ENCODE results near the gene HM13. TPM values are rescaled to one million over a fixed set of nuclear protein-coding genes. Genes with fewer than 3 reads are reported as not detected.
A peak's percentile ranks its signal among the peaks of the same experiment; 100 is the strongest.

Gene HM13
- total and polyA plus RNA-seq, 8 donors = 98.9 to 282 (median 114) TPM

DNA sequence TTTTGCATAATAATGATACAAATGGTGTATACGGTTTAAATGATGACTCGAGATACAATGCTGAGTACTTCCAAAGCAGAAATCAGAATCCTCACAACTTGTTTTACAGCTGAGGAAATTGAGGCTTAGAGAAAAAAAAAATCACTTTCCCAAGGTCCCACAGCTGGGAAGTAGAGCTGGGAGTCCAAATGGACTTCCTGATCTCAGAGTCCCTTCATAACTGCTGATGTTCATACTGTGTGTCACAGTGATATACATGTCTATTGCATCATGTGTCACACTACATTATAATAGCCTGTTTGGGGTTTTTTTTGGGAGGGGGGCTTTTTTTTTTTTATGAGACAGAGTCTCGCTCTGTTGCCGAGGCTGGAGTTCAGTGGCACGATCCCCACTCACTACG lies 8.5 kb downstream of the HM13 start:
- Histone ChIP-seq H3K4me1 (peaks cover 8 to 77% of the 10 kb centered on the region in 2 donors), H3K27me3 (no peaks in the 10 kb centered on the region), H3K9me3 (no peaks in the 10 kb centered on the region), H3K36me3 (peaks cover 0 to 61% of the 10 kb centered on the region in 2 donors), H3K4me3 (no peak overlapping the region), H3K27ac (peak overlapping the region in 1 of 2 donors; percentile 88)
- intact Hi-C loops (cut with DNase I) = no loop called here
- DNase-seq (no peak), ATAC-seq (peak; percentile 47)
- TF ChIP-seq, protein P1, sequence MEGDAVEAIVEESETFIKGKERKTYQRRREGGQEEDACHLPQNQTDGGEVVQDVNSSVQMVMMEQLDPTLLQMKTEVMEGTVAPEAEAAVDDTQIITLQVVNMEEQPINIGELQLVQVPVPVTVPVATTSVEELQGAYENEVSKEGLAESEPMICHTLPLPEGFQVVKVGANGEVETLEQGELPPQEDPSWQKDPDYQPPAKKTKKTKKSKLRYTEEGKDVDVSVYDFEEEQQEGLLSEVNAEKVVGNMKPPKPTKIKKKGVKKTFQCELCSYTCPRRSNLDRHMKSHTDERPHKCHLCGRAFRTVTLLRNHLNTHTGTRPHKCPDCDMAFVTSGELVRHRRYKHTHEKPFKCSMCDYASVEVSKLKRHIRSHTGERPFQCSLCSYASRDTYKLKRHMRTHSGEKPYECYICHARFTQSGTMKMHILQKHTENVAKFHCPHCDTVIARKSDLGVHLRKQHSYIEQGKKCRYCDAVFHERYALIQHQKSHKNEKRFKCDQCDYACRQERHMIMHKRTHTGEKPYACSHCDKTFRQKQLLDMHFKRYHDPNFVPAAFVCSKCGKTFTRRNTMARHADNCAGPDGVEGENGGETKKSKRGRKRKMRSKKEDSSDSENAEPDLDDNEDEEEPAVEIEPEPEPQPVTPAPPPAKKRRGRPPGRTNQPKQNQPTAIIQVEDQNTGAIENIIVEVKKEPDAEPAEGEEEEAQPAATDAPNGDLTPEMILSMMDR (IDR thresholded peaks at IDR 0.05) = no peak

DNA sequence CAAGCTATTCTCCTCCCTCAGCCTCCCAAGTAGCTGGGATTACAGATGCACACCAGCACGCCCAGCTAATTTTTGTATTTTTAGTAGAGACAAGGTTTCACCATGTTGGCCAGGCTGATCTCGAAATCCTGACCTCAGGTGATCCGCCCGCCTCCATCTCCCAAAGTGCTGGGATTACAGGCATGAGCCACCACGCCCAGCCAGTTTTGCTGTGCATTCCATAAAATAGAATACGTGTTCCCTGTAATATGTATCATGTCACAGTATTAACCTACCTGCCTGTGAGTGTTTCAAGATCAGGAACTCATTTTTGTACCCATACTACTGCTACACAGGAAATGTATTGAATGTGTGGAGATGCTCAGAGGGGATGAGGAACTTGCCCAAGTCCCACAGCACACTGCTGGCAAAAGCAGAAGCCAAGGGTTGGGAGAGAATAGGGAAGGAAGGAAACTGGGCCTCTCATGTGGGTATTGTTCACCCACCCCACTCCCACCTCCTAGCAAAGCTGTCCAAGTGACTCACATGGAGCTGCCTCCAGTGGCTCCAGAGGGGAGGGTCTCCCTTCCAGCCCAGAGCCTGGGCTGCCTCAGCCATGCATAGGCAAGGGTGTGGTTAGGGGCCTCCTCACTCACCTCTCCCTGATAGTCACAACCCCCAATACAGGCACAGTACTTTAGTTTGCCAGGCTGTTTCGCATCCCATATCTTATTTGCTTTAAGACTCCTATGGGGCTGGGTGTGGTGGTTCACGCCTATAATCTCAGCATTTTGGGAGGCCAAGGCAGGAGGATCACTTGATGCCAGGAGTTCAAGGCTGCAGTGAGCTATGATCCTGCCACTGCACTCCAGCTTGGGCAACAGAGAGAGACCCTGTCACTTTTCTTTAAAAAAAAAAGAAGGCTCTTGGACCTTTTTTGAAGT lies 9.4 kb downstream of the HM13 start:
- TF ChIP-seq, protein P1 (IDR thresholded peaks at IDR 0.05) = no peak
- peaks cover 4 to 70% of the 10 kb centered on the region in 2 donors for H3K36me3 ChIP-seq
- peak overlapping the region in 1 of 2 donors; percentile 88 for H3K27ac ChIP-seq
- no peaks in the 10 kb centered on the region for H3K27me3 ChIP-seq
- H3K4me1 ChIP-seq = peaks cover 8 to 70% of the 10 kb centered on the region in 2 donors
- intact Hi-C loops (cut with DNase I) = no loop called here
- H3K9me3 ChIP-seq = no peaks in the 10 kb centered on the region
- DNase-seq = peak in 1 of 4 donors; percentile 55
- no peak overlapping the region for H3K4me3 ChIP-seq
- peak; percentile 84 for ATAC-seq

DNA sequence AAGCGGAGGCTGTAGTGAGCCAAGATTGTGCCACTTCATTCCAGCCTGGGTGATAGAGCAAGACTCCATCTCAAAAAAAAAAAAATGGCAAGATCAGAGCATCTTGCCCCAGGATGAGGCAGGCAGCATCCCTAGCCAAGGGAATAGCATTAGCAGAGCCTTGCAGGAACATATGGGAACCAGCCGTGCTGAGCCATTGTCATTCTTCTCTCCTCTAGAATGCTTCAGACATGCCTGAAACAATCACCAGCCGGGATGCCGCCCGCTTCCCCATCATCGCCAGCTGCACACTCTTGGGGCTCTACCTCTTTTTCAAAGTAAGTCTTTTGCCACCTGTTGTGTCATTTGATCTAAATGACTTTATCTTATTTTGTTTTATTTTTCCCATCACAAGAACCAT lies 13.0 kb downstream of the HM13 start:
- ATAC-seq = no peak
- no peaks in the 10 kb centered on the region for H3K9me3 ChIP-seq
- no peak overlapping the region for H3K27ac ChIP-seq
- intact Hi-C loops (cut with DNase I) = no loop called here
- H3K4me1 ChIP-seq = peaks cover 8 to 33% of the 10 kb centered on the region in 2 donors
- no peak overlapping the region for H3K4me3 ChIP-seq
- TF ChIP-seq, protein P1 (IDR thresholded peaks at IDR 0.05) = no peak
- peaks cover 4 to 80% of the 10 kb centered on the region in 2 donors for H3K36me3 ChIP-seq
- DNase-seq = no peak
- no peaks in the 10 kb centered on the region for H3K27me3 ChIP-seq

DNA sequence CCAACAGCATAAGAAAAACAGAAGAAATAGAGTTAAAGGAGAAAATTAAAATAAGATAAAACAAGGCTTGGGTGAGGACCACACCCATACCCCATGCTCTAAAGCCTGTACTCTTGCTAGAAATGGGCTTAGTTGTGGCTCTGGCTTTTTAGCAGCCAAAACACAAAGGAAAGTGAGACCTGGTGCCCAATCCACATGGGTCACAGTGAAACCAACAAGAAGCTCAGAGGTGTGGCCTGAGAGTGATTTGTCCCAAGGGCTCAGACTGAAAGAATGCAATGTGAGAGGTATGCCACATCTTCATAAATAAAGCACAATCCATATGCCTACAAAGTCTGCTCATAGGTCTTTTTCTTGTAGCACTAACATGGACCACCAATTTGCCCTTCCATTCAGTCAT lies 21.1 kb downstream of the HM13 start:
- TF ChIP-seq, protein P1 (IDR thresholded peaks at IDR 0.05) = no peak
- Histone ChIP-seq H3K4me3 (no peak overlapping the region), H3K4me1 (peaks cover 0 to 14% of the 10 kb centered on the region in 2 donors), H3K9me3 (no peaks in the 10 kb centered on the region), H3K27me3 (no peaks in the 10 kb centered on the region), H3K27ac (no peak overlapping the region), H3K36me3 (peaks cover 0 to 100% of the 10 kb centered on the region in 2 donors)
- no peak for ATAC-seq
- intact Hi-C loops (cut with DNase I) = no loop called here
- DNase-seq = no peak

DNA sequence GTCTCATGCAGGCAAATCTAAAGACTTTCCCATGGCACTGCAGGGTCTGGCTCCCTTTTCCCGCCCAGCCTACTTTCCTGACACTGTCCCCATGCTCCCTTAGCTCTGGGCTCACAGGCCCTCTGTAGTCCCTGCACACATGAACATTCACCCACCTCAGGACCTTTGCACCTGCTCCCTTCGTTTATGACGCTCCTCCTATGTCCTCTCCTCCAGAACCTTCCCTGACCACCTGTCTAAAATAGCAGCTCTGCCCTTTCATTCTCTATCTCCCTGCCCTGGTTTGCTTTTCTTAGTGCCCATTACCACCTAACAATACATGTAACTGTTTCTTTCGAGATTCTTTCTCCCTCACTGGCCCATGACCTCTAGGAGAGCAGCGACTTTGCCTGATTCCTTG lies 22.3 kb downstream of the HM13 start:
- Histone ChIP-seq H3K36me3 (peaks cover 0 to 100% of the 10 kb centered on the region in 2 donors), H3K27me3 (no peaks in the 10 kb centered on the region), H3K9me3 (no peaks in the 10 kb centered on the region), H3K27ac (no peak overlapping the region), H3K4me1 (peaks cover 0 to 14% of the 10 kb centered on the region in 2 donors), H3K4me3 (no peak overlapping the region)
- intact Hi-C loops (cut with DNase I) = no loop called here
- no peak for ATAC-seq
- TF ChIP-seq, protein P1 (IDR thresholded peaks at IDR 0.05) = no peak
- DNase-seq = no peak

Measured in left lung (tissue), 10 donors.